Measurements from ENCODE around the gene SUFU.

DNA sequence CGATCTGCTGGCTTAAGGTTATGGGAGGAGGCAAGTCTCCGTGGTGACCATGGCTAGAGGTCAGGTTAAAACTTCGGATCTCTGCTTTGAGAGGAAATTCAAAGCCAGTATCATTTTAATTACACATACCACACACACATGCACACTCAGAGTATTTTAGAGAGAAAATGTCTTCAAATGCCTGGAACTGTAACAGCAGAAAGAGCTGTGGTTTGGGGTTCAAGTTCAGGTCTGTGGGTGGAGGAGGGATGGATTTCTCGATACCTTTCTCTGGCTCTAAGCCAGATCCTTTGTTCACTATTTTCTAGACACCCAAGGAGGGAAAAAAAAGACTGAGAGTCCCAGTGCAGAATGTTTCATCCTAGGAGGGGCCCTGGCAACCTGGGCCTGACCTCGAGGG is 177.9 kb downstream of the SUFU start:
- TF ChIP-seq EZH2 (IDR thresholded peaks at IDR 0.05) (no peak), EZH2phosphoT487 (IDR thresholded peaks at IDR 0.05) (no peak)
- TF ChIP-seq, protein P1, sequence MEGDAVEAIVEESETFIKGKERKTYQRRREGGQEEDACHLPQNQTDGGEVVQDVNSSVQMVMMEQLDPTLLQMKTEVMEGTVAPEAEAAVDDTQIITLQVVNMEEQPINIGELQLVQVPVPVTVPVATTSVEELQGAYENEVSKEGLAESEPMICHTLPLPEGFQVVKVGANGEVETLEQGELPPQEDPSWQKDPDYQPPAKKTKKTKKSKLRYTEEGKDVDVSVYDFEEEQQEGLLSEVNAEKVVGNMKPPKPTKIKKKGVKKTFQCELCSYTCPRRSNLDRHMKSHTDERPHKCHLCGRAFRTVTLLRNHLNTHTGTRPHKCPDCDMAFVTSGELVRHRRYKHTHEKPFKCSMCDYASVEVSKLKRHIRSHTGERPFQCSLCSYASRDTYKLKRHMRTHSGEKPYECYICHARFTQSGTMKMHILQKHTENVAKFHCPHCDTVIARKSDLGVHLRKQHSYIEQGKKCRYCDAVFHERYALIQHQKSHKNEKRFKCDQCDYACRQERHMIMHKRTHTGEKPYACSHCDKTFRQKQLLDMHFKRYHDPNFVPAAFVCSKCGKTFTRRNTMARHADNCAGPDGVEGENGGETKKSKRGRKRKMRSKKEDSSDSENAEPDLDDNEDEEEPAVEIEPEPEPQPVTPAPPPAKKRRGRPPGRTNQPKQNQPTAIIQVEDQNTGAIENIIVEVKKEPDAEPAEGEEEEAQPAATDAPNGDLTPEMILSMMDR (IDR thresholded peaks at IDR 0.05), result no peak
